HepG2 (cell line): ENCODE measurements around the gene ST6GALNAC2. TPM values are rescaled to one million over a fixed set of nuclear protein-coding genes. Genes with fewer than 3 reads are reported as not detected.

Experiments
- ATAC-seq: fragments of 200-7000 bp; cut with Tn5 transposase; 3 replicates; pipeline ENCODE4 v1.9.1; 2020; ENCODE audit warnings: mild to moderate bottlenecking, moderate library complexity
- BruUV-seq: library from RNA; stranded (reverse); fragments of 400-500 nt; replicated peaks from 2 replicates; lab custom pipeline; 2021; lab: Mats Ljungman, UMichigan
- CTCF ChIA-PET: fragments of 300-600 bp; formaldehyde crosslinking; extraction: SDS; loops from one replicate; lab custom pipeline; 2021; ENCODE audit warnings: low total read pairs, inconsistent platforms, low intra/inter-chr PET ratio; lab: Yijun Ruan, JAX
- POLR2A ChIA-PET: fragments of 350-600 bp; sonication (Branson Sonifier 250); formaldehyde crosslinking; loops from one replicate; lab custom pipeline; 2020; ENCODE audit warnings: antibody characterized with exemption, inconsistent platforms; lab: Yijun Ruan, JAX
- DNase-seq: peaks from one replicate; pipeline ENCODE4 v3.0.0-alpha.2; 2015; ENCODE audit warnings: low spot score
- FAIRE-seq: peaks from 3 replicates; lab custom pipeline; 2011; peaks lifted over from hg19 to GRCh38; lab: Jason Lieb, UNC
- H2AFZ ChIP-seq: one replicate; pipeline ENCODE4 v1.6.1; 2011; ENCODE audit warnings: low read length, inconsistent platforms
- H3K27ac ChIP-seq: fragments of 300-600 bp; 3 replicates; pipeline ENCODE4 v1.8.0; 2011; ENCODE audit warnings: mixed run types, mild to moderate bottlenecking, mixed read lengths, low read length, inconsistent platforms; ENCODE audit not compliant: insufficient read depth; ENCODE audit errors: extremely low read length
- H3K27me3 ChIP-seq, 2 experiments: fragments of 200-600 bp in 1 of 2; 2 replicates in 1 of 2; 3 replicates in 1 of 2; pipeline versions ENCODE4 v1.6.0 to v1.8.0; 2011; ENCODE audit warnings: low read length in 2 of 2, mild to moderate bottlenecking in 2 of 2, moderate library complexity in 2 of 2, inconsistent platforms in 1 of 2; ENCODE audit not compliant: insufficient read depth in 2 of 2, control insufficient read depth in 1 of 2
- H3K36me3 ChIP-seq, 2 experiments: fragments of 200-600 bp in 1 of 2; replicated peaks in 1 of 2; 2 replicates in 1 of 2; 3 replicates in 1 of 2; pipeline versions ENCODE4 v1.5.1 to v1.8.0; 2011; ENCODE audit warnings: low read length in 2 of 2, inconsistent platforms in 1 of 2; ENCODE audit not compliant: insufficient read depth in 2 of 2, control insufficient read depth in 1 of 2
- H3K4me1 ChIP-seq: 2 replicates; pipeline ENCODE4 v1.5.1; 2012; ENCODE audit warnings: low read length, inconsistent platforms; ENCODE audit not compliant: insufficient read depth
- H3K4me2 ChIP-seq: 2 replicates; pipeline ENCODE4 v1.6.0; 2011; ENCODE audit warnings: low read depth, low read length, inconsistent platforms
- H3K4me3 ChIP-seq, 3 experiments: fragments of 200-600 bp in 1 of 3; sonication (generic), shearing (Covaris generic) in 1 of 3; replicated peaks in 1 of 3; 2 replicates each; pipeline ENCODE4 v1.5.1; 2011 to 2016; ENCODE audit warnings: low read length in 3 of 3, inconsistent platforms in 2 of 3, low read depth in 2 of 3, mild to moderate bottlenecking in 2 of 3, control low read depth in 1 of 3, mixed read lengths in 1 of 3; ENCODE audit not compliant: insufficient read depth in 1 of 3
- H3K79me2 ChIP-seq: one replicate; pipeline ENCODE4 v1.6.1; 2011; ENCODE audit warnings: low read length, inconsistent platforms; ENCODE audit not compliant: insufficient read depth
- H3K9ac ChIP-seq: 2 replicates; pipeline ENCODE4 v1.6.0; 2011; ENCODE audit warnings: mild to moderate bottlenecking, low read depth, low read length, inconsistent platforms; ENCODE audit not compliant: insufficient read depth
- H3K9me3 ChIP-seq: 2 replicates; pipeline ENCODE4 v1.5.1; 2012; ENCODE audit warnings: mild to moderate bottlenecking, low read length
- H4K20me1 ChIP-seq: 2 replicates; pipeline ENCODE4 v1.6.0; 2011; ENCODE audit warnings: inconsistent platforms, mild to moderate bottlenecking, low read length, moderate library complexity; ENCODE audit not compliant: insufficient read depth
- U2AF1 ChIP-seq: fragments of 200-400 bp; formaldehyde crosslinking; optimal IDR thresholded peaks from 2 replicates; pipeline ENCODE3; 2017; ENCODE audit warnings: mild to moderate bottlenecking, low read depth, low read length
- ZBTB38 ChIP-seq: sonication (generic); formaldehyde crosslinking; IDR thresholded peaks from 2 replicates; pipeline ENCODE4 v1.5.1; 2020; ENCODE audit warnings: mild to moderate bottlenecking, missing genetic modification reagents
- ZNF770 ChIP-seq: sonication (generic); formaldehyde crosslinking; IDR thresholded peaks from 2 replicates; pipeline ENCODE4 v1.5.0; 2020; ENCODE audit warnings: mild to moderate bottlenecking, missing genetic modification reagents
- WGBS: methylation state at CpG from one replicate; pipeline ENCODE4 v1.1.6; 2017; ENCODE audit warnings: low lambda C conversion rate; 5-methylcytosine and 5-hydroxymethylcytosine counted together
- in situ Hi-C: cut with HindIII; loops from 2 replicates; pipeline ENCODE4 v1.10.0; 2017; ENCODE audit warnings: low pct_unique_long_range_greater_than_20kb; ENCODE audit not compliant: extremely low pct_ligation_motif_present
- intact Hi-C: fragments of 100-400 bp; cut with micrococcal nuclease; formaldehyde crosslinking; loops from one replicate; pipeline ENCODE4 v1.10.0; 2022; ENCODE audit not compliant: unreplicated experiment
- polyA plus RNA-seq, 8 experiments: library from polyadenylated mRNA; depleted of rRNA in 3 of 8; stranded (reverse) in 7 of 8; unstranded in 1 of 8; fragments of >200 nt; fragmentation: Illumina TruSeq in 4 of 8; extraction: Trizol in 4 of 8; gene quantifications; 2 replicates each; pipeline versions ENCODE4 v1.2.1 to v1.2.3, GENCODE V29; 2011 to 2016; ENCODE audit warnings: low read depth in 4 of 8, missing spikeins in 1 of 8, mixed read lengths in 1 of 8; ENCODE audit not compliant: insufficient read depth in 1 of 8
- total RNA-seq, 5 experiments: library from RNA; depleted of rRNA; stranded (reverse); fragments of >200 nt; fragmentation: Illumina TruSeq; extraction: Trizol; gene quantifications; 2 replicates each; pipeline ENCODE4 v1.2.3, GENCODE V29; 2016; ENCODE audit warnings: low read depth in 1 of 5

Gene ST6GALNAC2
- total and polyA plus RNA-seq, 2 of the 13 experiments (the other 11 are each of a cell fraction or from before 2014, with no cell fraction given) = 0.12 to 0.49 TPM

- no peak for FAIRE-seq
- H4K20me1 ChIP-seq = peaks cover 4% of the 10 kb centered on the region; the same call in 1 of the 2 replicates
- ChIA-PET POLR2A (interaction anchor here (0.6 to 3.3 kb wide), 10 partner anchors 13 to 119 kb away, joined by 3 to 17 read pairs (median 3); a partner anchor contains a TSS), CTCF (no interaction called here)
- H3K4me2 ChIP-seq = no peak overlapping the region
- intact Hi-C loops (loop anchor here (5.0 to 10.0 kb wide), 2 partner anchors 34 to 151 kb away; partner anchors contain the start of gene ST6GALNAC2), in situ Hi-C loops (no loop called here)
- peaks cover 70% of the 10 kb centered on the region for H3K4me1 ChIP-seq
- ATAC-seq = no peak
- H3K36me3 ChIP-seq = no peaks in the 10 kb centered on the region
- H3K9me3 ChIP-seq = no peaks in the 10 kb centered on the region
- no peak overlapping the region for H3K9ac ChIP-seq
- no peaks in the 10 kb centered on the region; a peak in 1 of 5 replicates for H3K27me3 ChIP-seq
- 95% methylated on average over 8 of the region's 8 CpGs for WGBS
- H3K4me3 ChIP-seq = no peak overlapping the region
- no TSS peak for BruUV-seq
- H3K27ac ChIP-seq = peak overlapping the region; percentile 16
- no peak for DNase-seq
- H3K79me2 ChIP-seq = peaks cover 34% of the 10 kb centered on the region
- TF ChIP-seq U2AF1 = no peak
- TF ChIP-seq ZNF770 (CRISPR knock-in tag) = peak; percentile 51; the same call in 1 of the 2 replicates
- 0 out of 2 replicates have a peak, but pooled peaks have one; percentile 45 for TF ChIP-seq ZBTB38 (CRISPR knock-in tag)
- H2AFZ ChIP-seq = no peak overlapping the region
Observed at GRCh38 chr17:76553178-76553908, 32.3 kb downstream of the ST6GALNAC2 start.
